Suprapubic skin (tissue), 4 donors: Measurements from ENCODE around the gene WWOX.

Experiments used
- CTCF ChIP-seq, 2 donors: fragments of 200-600 bp in 1 of 2; fragments of 450-650 bp in 1 of 2; sonication (generic) in 1 of 2; IDR thresholded peaks; one replicate each; pipeline ENCODE4 v1.5.1; 2016 to 2019; ENCODE audit warnings: antibody characterized with exemption in 2 of 2, mild to moderate bottlenecking in 1 of 2, moderate library complexity in 1 of 2
- EP300 ChIP-seq: sonication (generic); formaldehyde crosslinking; IDR thresholded peaks from one replicate; pipeline ENCODE4 v1.6.1; 2017; ENCODE audit warnings: antibody characterized with exemption
- POLR2A ChIP-seq, 2 donors: fragments of 450-650 bp; IDR thresholded peaks; one replicate each; pipeline ENCODE4 v1.6.1; 2017; ENCODE audit warnings: antibody characterized with exemption in 2 of 2, mild to moderate bottlenecking in 2 of 2, moderate library complexity in 2 of 2
- POLR2AphosphoS5 ChIP-seq, 3 donors: sonication (generic); formaldehyde crosslinking; IDR thresholded peaks; one replicate each; pipeline ENCODE4 v1.6.1; 2017; ENCODE audit warnings: antibody characterized with exemption in 3 of 3

GRCh38 chr16:79045191-79045590 is 945.7 kb downstream of the WWOX start:
- TF ChIP-seq POLR2AphosphoS5 (IDR thresholded peaks at IDR 0.05) (no peak), CTCF (IDR thresholded peaks at IDR 0.05) (no peak), EP300 (no peak), POLR2A (IDR thresholded peaks at IDR 0.05) (no peak)
